Kidney (tissue), 14 donors: Measurements from ENCODE around the gene CCDC116. TPM values are rescaled to one million over a fixed set of nuclear protein-coding genes. Genes with fewer than 3 reads are reported as not detected.

ENCODE experiments used
- DNase-seq, 5 donors: peaks; one replicate each; pipeline ENCODE4 v3.0.0-alpha.2; 2013 to 2020
- FAIRE-seq: peaks from 2 replicates; lab custom pipeline; 2012; peaks lifted over from hg19 to GRCh38; lab: Jason Lieb, UNC
- H3K27ac ChIP-seq, 2 donors: one replicate each; pipeline ENCODE4 v1.7.0; 2013; ENCODE audit warnings: low read depth in 2 of 2, low read length in 2 of 2, inconsistent platforms in 1 of 2
- H3K27me3 ChIP-seq: one replicate; pipeline ENCODE4 v1.7.1; 2013; ENCODE audit warnings: low read length, inconsistent platforms; ENCODE audit not compliant: control insufficient read depth, insufficient read depth
- H3K36me3 ChIP-seq, 3 donors: one replicate each; pipeline versions ENCODE4 v1.7.0 to v1.7.1; 2013; ENCODE audit warnings: low read length in 3 of 3, control low read depth in 1 of 3, inconsistent platforms in 1 of 3; ENCODE audit not compliant: insufficient read depth in 3 of 3, control insufficient read depth in 2 of 3
- H3K4me1 ChIP-seq, 3 donors: one replicate each; pipeline versions ENCODE4 v1.7.0 to v1.7.1; 2013; ENCODE audit warnings: low read length in 3 of 3, inconsistent platforms in 1 of 3, low read depth in 1 of 3; ENCODE audit not compliant: control insufficient read depth in 2 of 3, insufficient read depth in 2 of 3
- H3K4me3 ChIP-seq, 3 donors: one replicate each; pipeline versions ENCODE4 v1.7.0 to v1.8.1; 2013; ENCODE audit warnings: low read length in 3 of 3, control low read depth in 1 of 3, inconsistent platforms in 1 of 3
- H3K9ac ChIP-seq, 3 donors: one replicate each; pipeline versions ENCODE4 v1.7.0 to v1.7.1; 2013; ENCODE audit warnings: low read length in 3 of 3, control low read depth in 1 of 3, inconsistent platforms in 1 of 3
- H3K9me3 ChIP-seq, 3 donors: one replicate each; pipeline versions ENCODE4 v1.7.0 to v1.7.1; 2013; ENCODE audit warnings: low read length in 3 of 3, control low read depth in 1 of 3, inconsistent platforms in 1 of 3; ENCODE audit not compliant: control insufficient read depth in 2 of 3, insufficient read depth in 1 of 3
- CTCF ChIP-seq: IDR thresholded peaks from 3 replicates; pipeline ENCODE4 v1.5.1; 2012; ENCODE audit warnings: mild to moderate bottlenecking, moderate library complexity, borderline replicate concordance; ENCODE audit not compliant: insufficient read depth; ENCODE audit errors: extremely low read depth
- intact Hi-C: fragments of 100-400 bp; cut with DNase I; formaldehyde crosslinking; loops from one replicate; pipeline ENCODE4 v1.11.1; 2022
- polyA plus RNA-seq: library from polyadenylated mRNA; stranded (reverse); fragments of 350-450 nt; fragmentation: Illumina TruSeq; extraction: RNeasy Lipid Tissue Mini Kit (QIAGEN cat#74804); gene quantifications from one replicate; pipeline ENCODE4 v1.2.3, GENCODE V29; 2014; ENCODE audit warnings: low read depth, low replicate concordance; ENCODE audit not compliant: insufficient read depth
- total RNA-seq: library from RNA; stranded (reverse); fragmentation: NEBNext Ultra II Directional; extraction: Animal tissue kit (Norgen Biotek cat#: 25700); gene quantifications from one replicate; pipeline ENCODE4 v1.2.1, GENCODE V29; 2021
- donor health status: control.
- donor health status: control.
- donor health status: control.
- donor health status: control.
- donor health status: control.
- donor health status: DM: yes; HTN: yes; CAD: no.
- donor health status: Normal renal cell carcinoma (clear cell type).

The CCDC116 gene
- total and polyA plus RNA-seq, 2 donors from 2014 or later: 0.22 TPM

- no peak overlapping the region for H3K4me3 ChIP-seq
- no peak for TF ChIP-seq CTCF
- H3K27me3 ChIP-seq: no peaks in the 10 kb centered on the region
- DNase-seq (no peak), FAIRE-seq (no peak)
- no peak overlapping the region for H3K9ac ChIP-seq
- H3K27ac ChIP-seq: peak overlapping the region; percentile 59 to 85
- H3K36me3 ChIP-seq: peaks cover 0 to 37% (median 11%) of the 10 kb centered on the region in 3 donors
- intact Hi-C loops: no loop called here
- H3K4me1 ChIP-seq: peaks cover 0 to 24% (median 24%) of the 10 kb centered on the region in 3 donors
- no peaks in the 10 kb centered on the region for H3K9me3 ChIP-seq
These were observed 50.8 kb downstream of the CCDC116 start for GRCh38 chr22:21683401-21683811.

- Histone ChIP-seq H3K9ac (no peak overlapping the region), H3K4me3 (no peak overlapping the region), H3K4me1 (peaks cover 0 to 24% (median 24%) of the 10 kb centered on the region in 3 donors), H3K9me3 (no peaks in the 10 kb centered on the region), H3K27ac (no peak overlapping the region), H3K36me3 (peaks cover 0 to 43% (median 11%) of the 10 kb centered on the region in 3 donors), H3K27me3 (no peaks in the 10 kb centered on the region)
- intact Hi-C loops: no loop called here
- no peak for TF ChIP-seq CTCF
- FAIRE-seq (no peak), DNase-seq (peak in 1 of 5 donors; percentile 45)
These were observed 52.1 kb downstream of the CCDC116 start for GRCh38 chr22:21684492-21685163.

- FAIRE-seq: no peak
These were observed 52.6 kb downstream of the CCDC116 start for GRCh38 chr22:21685164-21685513.

More at GRCh38 chr22:21685164-21685513, 52.6 kb downstream of the CCDC116 start:
- no peaks in the 10 kb centered on the region for H3K9me3 ChIP-seq
- H3K36me3 ChIP-seq: peaks cover 0 to 46% (median 11%) of the 10 kb centered on the region in 3 donors
- no peak overlapping the region for H3K4me3 ChIP-seq
- no peak for DNase-seq
- no peak for TF ChIP-seq CTCF
- H3K27me3 ChIP-seq: no peaks in the 10 kb centered on the region
- H3K9ac ChIP-seq: no peak overlapping the region
- no peak overlapping the region for H3K27ac ChIP-seq
- H3K4me1 ChIP-seq: peaks cover 0 to 24% (median 24%) of the 10 kb centered on the region in 3 donors
- intact Hi-C loops: no loop called here
